ENCODE results near the gene PTTG1IP. TPM values are rescaled to one million over a fixed set of nuclear protein-coding genes. Genes with fewer than 3 reads are reported as not detected.

PTTG1IP gene
- total and polyA plus RNA-seq, 10 of the 15 experiments (the other 5 are each of a cell fraction or from before 2014, with no cell fraction given), result 2.4 to 56.4 (median 44.4) TPM

- no peak for TF ChIP-seq ZNF592 (IDR thresholded peaks at IDR 0.05)
- no peak for TF ChIP-seq ZNF274 (IDR thresholded peaks at IDR 0.05; ENCODE audit: insufficient read depth, insufficient read length)
- no peak for TF ChIP-seq SMAD5 (IDR thresholded peaks at IDR 0.05; ENCODE audit: low read depth)
- TF ChIP-seq BMI1 (IDR thresholded peaks at IDR 0.05; ENCODE audit: borderline replicate concordance), result no peak
Measured at GRCh38 chr21:44842721-44843445, 30.6 kb downstream of the PTTG1IP start (continued).

- 57% methylated on average over 10 of the region's 10 CpGs for WGBS (ENCODE audit: insufficient coverage, insufficient replicate concordance, low lambda C conversion rate, missing lambda C conversion rate)
- Histone ChIP-seq H3K4me1 (ENCODE audit: control insufficient read depth, insufficient read depth, low read length) (no peaks in the 10 kb centered on the region; the same call in 1 of the 2 replicates), H3K9me3 (replicated peaks; ENCODE audit: control insufficient read depth, insufficient read depth, low read length) (no peaks in the 10 kb centered on the region), H4K20me1 (ENCODE audit: control insufficient read depth, insufficient read depth) (no peaks in the 10 kb centered on the region), H2AFZ (ENCODE audit: control insufficient read depth, low read depth, low read length) (no peak overlapping the region), H3K27ac (ENCODE audit: control insufficient read depth, insufficient read depth) (no peak overlapping the region), H3K9ac (ENCODE audit: control insufficient read depth, insufficient read depth, low read length) (no peak overlapping the region), H3K4me2 (ENCODE audit: control insufficient read depth, insufficient read depth) (no peak overlapping the region), H3K4me3 (no peak overlapping the region), H3K36me3 (ENCODE audit: control insufficient read depth in 2 of 2, insufficient read depth in 2 of 2, low read length in 1 of 2) (no peaks in the 10 kb centered on the region), H3K27me3 (replicated peaks in 1 of 2; ENCODE audit: control insufficient read depth in 2 of 2, insufficient read depth in 2 of 2, low read length in 1 of 2) (no peaks in the 10 kb centered on the region; a peak in 2 of 4 replicates), H3K79me2 (ENCODE audit: control insufficient read depth, insufficient read depth, low read length) (no peaks in the 10 kb centered on the region)
- in situ Hi-C loops (cut with MboI), result no loop called here
- ChIA-PET CTCF (no interaction called here), POLR2A (no interaction called here), SMC1A (ENCODE audit: uncharacterized antibody, unreplicated experiment) (no interaction called here), RAD21 (ENCODE audit: unreplicated experiment) (no interaction called here)
- FAIRE-seq, result no peak
- no TSS peak for BruUV-seq (replicated peaks)
- ATAC-seq, result no peak
- no peak for DNase-seq (ENCODE audit: low read depth, low spot score)
- intact Hi-C loops (cut with micrococcal nuclease; ENCODE audit: unreplicated experiment), result no loop called here
- TF ChIP-seq NR2C2 (IDR thresholded peaks at IDR 0.05; ENCODE audit: borderline replicate concordance, control insufficient read depth, insufficient read length, low read depth) (no peak), CHD2 (IDR thresholded peaks at IDR 0.05; ENCODE audit: borderline replicate concordance, low read depth, low read length) (no peak), NFXL1 (IDR thresholded peaks at IDR 0.05; ENCODE audit: borderline replicate concordance) (no peak), NBN (IDR thresholded peaks at IDR 0.05) (no peak), CTCF (IDR thresholded peaks at IDR 0.05 in 2 of 3, conservative IDR thresholded peaks at IDR 0.05 in 1 of 3; ENCODE audit: control insufficient read depth in 2 of 3, extremely low read depth in 1 of 3, insufficient read depth in 1 of 3, low read depth in 3 of 3, low read length in 3 of 3) (no peak), JUND (IDR thresholded peaks at IDR 0.05; ENCODE audit: low read depth, low read length) (no peak), SP1 (IDR thresholded peaks at IDR 0.05; ENCODE audit: low read depth, low read length) (no peak), HSF1 (IDR thresholded peaks at IDR 0.05; ENCODE audit: low read depth, low read length) (no peak), MAX (IDR thresholded peaks at IDR 0.05; ENCODE audit: low read depth, low read length) (no peak), FOXM1 (IDR thresholded peaks at IDR 0.05; ENCODE audit: low read depth, low read length) (no peak)
Measured at GRCh38 chr21:44842087-44842486, 31.4 kb downstream of the PTTG1IP start.
